Raji (cell line): ENCODE data around the gene NAT16.

Experiments used
- POLR2A ChIP-seq: IDR thresholded peaks from 2 replicates; pipeline ENCODE4 v1.6.1; 2011; ENCODE audit warnings: low read depth, low read length, control low read depth; ENCODE audit not compliant: insufficient read depth

NAT16 gene

DNA sequence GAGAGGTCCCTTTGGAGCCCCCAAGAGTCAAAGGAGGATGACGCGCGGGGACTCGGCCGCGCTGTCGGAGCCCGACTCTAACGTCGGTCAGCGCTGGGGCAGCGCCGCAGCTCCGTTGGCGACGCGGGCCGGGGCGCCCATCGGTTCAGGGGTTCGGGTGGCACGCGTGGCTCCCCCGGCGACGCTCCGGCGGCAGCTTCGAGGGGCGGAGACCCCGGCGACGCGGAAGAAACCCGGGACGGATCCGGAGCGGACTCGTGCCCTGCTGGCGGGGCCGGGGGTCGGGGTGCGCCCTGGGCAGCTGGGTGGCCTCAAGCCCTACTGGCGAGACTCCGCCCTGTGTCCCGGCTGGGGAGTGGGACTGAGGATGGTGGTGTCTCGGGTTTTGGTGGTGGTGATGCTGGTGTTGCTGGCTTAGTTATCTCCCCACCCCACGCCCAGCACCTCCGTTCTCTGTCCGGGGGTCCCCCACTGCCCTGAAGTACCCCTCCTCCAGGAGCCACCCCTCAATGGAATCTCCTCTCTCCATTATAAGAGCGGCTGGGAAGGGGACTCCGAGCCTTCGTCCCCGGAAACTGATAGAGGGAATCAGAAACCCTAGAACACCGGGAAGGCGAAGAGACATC is at the start of gene NAT16:
TSS of gene NAT16 (minus strand) at position 164 of the 626 bp plus-strand sequence. CDS start 5,486 bp downstream, outside the sequence.
- no peak for TF ChIP-seq POLR2A

DNA sequence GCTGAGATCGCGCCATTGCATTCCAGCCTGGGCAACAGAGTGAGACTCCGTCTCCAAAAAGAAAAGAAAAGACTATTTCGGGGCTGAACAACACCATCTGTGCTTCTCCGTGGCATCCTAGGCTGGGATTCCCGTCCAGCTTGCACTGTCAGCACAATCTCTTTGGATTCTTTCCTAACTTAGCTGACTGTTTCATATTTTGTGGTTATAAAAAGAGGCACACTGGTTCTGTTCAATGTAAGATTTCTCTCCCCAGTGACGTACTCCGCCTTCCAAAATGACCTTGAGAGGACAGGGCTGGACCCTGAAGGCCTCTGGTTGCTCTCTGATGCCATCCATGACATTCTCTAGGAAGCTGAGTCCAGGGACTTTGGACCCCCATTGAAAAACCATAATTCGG is 46.6 kb upstream of the NAT16 start:
- no peak for TF ChIP-seq POLR2A

DNA sequence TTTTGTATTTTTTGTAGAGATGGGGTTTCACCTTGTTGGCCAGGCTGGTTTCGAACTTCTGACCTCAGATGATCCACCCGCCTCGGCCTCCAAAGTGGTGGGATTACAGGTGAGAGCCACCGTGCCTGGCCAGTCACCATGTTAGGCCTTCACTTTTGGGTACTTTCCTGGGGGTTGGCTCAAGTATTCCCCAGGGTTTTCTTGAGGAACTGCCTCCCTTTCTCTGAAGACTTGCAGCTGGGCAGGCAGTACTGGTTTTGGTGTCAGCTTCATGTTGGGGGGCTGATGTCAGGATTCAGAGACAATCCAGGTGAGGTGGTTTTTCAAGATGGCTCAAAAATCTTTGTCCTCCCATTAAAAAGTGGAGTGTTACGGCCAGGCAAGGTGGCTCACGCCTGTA is 45.6 kb upstream of the NAT16 start:
- no peak for TF ChIP-seq POLR2A

DNA sequence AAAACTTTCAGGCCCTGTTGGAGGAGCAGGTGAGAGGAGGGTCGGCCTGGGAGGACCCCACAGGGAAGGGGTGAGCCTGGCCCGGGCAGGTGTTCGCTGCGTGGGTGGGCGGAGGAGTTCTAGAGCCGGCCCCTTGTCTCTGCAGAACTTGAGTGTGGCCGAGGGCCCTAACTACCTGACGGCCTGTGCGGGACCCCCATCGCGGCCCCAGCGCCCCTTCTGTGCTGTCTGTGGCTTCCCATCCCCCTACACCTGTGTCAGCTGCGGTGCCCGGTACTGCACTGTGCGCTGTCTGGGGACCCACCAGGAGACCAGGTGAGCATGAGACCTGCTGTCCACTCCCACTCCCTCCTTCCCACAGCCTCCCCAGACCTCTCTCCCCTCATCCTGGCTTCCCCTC is 43.4 kb upstream of the NAT16 start:
- TF ChIP-seq POLR2A: no peak

DNA sequence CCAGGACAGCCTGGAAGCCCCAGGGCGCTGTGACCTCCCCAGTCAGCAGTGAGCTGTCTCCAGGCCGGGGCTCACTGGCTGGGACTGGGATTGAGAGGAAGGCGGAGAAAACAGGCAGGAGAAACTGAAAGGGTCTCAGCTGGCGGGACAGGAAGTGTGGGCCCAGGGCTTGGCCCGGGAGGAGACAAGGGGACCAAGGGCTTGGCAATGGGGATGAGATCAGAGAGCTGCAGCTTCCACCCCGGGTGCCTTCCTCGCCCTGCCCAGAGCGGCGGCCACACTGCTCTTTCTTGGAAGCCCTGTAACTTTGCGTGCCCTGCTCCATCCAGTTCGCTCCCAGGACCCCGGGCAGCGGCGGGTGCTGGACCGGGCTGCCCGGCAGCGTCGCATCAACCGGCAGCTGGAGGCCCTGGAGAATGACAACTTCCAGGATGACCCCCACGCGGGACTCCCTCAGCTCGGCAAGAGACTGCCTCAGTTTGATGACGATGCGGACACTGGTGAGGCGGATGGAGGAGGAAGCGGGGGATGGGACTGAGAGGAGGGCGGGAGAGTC is 42.3 kb upstream of the NAT16 start:
- TF ChIP-seq POLR2A: no peak

DNA sequence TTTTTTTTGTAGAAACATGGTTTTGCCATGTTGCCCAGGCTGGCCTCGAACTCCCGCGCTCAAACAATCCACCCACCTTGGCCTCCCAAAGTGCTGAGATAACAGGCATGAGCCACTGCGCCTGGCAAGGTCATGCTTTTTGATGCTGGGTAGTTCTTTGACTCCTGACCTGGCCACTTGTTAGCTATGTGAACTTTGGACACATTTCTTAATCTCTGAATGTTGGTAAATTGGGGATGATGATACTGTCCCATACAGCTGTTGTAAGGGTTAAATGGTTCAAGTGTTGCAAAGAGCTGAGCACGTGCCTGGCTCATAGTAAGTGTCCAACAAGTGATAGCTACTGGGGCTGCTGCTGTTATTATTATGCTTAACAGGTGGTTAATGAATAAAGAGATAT is 40.2 kb upstream of the NAT16 start:
- no peak for TF ChIP-seq POLR2A

DNA sequence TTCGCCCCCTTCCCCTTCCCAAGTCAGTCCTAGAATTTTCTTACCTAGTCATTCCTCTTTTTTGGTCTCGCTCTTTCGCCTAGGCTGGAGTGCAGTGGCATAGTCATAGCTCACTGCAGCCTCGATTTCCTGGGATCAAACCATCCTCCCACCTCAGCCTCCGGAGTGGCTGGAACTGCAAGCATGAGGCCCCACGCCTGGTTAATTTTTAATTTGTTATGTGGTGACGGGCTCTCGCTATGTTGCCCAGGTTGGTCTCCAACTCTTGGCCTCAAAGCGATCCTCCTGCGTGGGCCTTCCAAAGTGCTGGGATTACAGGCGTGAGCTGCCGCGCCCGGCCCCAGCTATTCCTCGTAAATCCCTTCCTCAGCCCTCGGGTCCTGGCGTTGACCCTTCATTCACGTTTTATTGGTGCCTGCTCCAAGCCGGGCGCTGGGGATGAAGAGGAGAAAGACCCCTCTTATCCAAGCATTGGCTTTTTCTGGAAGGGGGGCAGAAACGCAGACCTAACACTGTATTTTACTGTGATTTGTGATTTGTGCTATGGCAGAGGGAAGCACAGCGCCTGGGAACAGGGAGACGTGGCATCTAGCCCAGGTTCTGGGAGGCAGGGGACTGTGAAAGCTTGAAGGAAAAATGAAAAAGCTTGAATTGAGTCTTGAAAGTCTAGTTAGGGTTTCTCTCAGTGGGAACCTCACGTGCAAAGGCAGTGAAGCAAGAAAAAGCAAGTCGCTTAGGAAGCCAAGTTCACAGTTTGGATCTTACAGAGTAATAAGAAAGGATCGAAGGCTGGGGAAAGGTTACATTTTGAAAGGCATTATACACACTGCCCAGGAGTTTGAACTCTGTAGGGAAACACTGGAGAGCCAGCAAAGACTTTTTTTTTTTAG is 38.4 kb upstream of the NAT16 start:
- TF ChIP-seq POLR2A: no peak

DNA sequence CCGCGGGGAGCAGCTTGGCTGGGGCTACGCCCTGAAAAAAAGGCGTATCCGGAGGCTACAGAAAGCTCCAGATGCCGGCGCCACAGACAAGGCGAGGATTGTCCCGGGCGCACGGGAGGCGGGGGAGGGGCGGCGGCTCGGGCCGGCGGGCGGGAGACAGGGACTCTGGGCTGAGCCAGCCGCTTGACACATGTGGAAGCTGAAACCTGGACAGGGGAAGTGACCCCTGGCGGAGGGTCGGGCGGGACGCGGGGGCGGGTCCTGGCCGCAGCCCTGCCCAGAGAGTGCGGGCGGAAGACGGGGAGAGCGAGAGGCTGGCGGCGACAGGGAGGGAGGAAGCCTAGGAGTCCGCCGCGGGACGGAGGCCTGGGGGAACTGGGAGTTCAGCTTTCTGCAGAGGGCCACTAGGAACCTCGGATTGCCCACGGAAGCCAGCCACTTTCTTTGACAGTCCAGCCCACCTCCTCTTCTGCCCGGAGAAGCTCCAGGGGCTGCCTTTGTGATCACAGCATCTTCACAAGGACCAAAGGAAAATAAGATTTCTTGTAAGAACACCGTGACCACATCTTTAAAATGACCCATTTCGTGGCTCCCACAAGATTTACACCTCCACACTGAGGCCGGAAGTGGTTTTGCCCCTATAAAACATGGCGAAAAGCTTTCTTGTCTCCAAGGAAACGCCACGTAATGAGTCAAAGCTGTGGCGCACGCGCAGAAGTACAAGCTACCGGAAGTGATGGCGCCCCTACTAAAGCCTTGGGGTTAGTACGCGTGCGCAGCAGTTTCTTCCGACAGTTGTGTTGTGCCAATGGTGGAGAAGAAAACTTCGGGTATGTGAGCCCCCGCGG is 37.5 kb upstream of the NAT16 start, which contains the start of the genes PLOD3 and ZNHIT1:
TSS of gene PLOD3 (minus strand) at position 194 of the 848 bp plus-strand sequence. CDS start 307 bp downstream, outside the sequence.
TSS of gene ZNHIT1 (plus strand) at position 778 of the 848 bp plus-strand sequence. CDS start at position 809, 31 bp downstream.
- TF ChIP-seq POLR2A: peak; percentile 49

DNA sequence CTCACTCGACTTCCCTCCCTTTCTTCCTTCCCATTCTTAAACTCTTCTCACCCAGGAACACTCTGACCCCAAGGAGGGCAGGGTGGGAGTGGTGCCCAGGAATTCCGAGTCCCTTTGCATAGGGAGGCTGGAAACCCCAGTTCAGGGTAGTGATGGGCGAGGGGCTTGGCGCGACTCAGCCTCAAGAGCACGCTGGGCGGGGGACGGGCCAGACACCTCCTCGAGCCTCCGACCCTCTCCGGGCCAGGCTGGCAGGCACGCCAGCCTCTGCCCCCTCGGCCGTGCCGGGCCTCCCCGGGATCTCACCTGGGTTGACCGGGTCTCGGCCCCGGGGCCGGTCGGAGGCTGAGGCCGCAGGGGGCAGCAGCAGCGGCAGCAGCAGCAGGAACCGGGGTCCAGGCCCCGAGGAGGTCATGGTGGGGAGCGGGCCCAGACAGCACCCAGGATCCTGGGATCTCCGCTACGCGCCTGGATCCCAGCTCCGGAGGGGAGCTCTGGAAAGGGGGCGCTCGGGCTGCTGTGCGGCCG is 36.8 kb upstream of the NAT16 start:
- TF ChIP-seq POLR2A: no peak

DNA sequence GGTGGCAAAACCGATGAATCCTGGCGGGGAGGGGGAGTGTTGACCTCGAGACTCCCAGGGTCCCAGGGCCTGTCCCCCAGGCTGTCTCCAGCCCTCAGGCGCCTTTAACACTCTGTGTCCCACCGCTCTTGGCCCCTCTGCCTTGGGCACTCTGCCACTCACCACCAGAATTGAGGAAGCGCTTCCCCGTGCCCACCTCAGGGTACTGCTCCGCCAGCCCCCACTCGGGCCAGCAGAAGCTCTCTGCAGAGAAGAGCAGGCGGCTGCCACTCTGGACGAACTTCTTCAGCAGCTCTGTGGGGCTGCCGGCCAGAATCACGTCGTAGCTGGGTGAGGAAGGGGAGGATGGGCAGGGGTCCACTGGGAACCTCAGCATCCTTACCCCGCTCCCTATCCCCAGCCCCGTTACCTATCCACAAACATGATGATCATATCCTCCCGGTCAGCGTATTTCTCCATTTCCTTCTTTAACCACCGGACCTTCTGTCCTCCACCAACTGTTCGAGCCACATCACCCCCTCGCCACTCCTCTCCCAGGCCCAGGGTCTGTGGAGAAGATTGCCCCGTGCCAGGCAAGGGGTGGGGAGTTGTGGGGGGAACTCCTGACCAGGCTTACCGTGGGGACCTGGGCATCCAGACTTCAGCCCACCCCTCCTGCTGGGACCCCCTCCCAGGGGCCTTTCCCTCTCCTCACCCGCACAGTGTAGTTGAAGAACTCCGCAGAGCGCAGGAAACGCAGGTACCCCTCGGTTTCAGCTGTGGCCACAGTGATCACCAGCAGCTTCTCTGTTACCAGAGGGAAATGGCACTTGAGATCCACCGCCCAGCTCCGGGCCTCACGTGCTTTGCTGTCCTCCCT is 36.1 kb upstream of the NAT16 start:
- no peak for TF ChIP-seq POLR2A

DNA sequence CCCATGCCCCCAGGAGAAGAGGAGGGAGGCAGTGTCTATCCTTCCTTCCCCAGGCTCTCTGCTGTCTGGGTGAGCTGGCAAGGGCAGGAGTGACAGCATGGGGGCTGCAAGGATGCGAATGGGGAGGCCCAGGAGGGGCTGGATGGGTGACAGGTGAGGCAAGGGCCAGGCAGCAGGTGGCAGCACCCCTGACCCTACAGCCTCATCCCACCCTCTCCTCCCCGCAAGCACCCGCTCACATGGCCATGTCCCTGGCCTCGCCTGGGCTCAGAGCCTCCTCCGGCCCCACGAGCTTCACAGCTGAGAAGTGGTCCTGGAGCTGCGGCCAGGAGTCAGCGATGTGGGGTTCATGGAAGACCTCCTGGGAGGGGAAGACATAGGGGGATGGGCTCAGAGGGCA is 31.9 kb upstream of the NAT16 start:
- TF ChIP-seq POLR2A: no peak

DNA sequence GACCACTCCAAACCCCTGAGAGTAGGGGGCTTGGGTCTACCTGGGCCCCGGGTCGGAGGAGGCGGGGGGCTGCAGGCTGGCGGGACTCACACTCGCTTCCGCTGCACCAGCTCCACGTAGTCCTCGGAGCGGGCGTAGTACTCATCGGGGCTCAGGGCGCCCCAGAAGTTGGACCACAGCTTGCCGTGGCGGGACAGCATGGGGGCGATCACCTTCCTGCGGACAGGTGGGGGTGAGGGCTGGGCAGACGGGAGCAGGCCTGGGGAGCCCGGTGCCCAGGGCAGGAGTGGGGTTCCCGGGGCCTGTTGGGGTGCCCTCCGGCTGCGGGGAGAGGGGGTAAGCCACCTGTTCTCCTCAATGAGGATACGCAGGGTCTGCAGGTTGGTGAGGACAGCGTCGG is 31.4 kb upstream of the NAT16 start:
- no peak for TF ChIP-seq POLR2A

DNA sequence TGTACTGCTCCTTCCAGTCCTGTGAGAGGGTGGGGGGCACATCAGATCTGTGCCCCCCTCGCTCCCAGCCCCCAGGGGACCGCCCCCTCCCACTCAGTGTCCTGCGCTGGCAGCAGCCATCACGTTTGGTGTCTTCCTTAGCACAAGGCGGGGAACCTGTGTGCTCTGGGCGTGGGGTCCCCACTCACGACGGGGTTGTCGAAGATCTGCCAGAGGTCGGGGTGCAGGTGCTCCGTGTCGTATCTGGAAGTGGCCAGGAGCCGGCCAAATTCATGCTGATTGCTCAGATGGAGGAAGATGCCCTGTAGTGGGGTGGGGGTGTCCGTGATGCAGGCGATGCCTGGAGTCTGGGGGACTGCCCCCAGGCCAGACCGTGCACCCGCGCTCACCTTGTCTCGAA is 30.1 kb upstream of the NAT16 start:
- no peak for TF ChIP-seq POLR2A

DNA sequence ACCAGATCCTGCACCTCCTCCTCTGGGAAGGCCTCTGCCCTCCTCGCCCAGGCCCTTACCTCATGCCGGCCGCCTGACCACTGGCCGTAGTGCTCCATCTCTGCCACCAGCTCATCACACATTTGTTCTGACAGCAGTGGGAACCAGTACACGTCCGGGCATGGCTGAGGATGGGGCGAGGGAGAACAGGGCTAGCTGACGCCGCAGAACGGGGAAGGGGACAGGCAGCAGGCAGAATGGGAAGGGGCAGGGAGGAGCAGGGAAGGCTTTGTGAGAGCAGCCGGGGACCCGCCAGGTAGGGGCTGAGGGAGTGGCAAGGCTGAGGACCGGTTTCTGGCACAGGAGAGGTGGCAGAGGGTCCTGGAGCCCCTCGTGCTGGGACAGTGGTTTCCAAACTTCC is 28.7 kb upstream of the NAT16 start:
- TF ChIP-seq POLR2A: no peak
